ENCODE results near the gene ALX4. TPM values are rescaled to one million over a fixed set of nuclear protein-coding genes. Genes with fewer than 3 reads are reported as not detected.
A peak's percentile ranks its signal among the peaks of the same experiment; 100 is the strongest.

ALX4 gene
- total RNA-seq, 1 donor from 2014 or later = not detected

GRCh38 chr11:44329472-44330230 lies 19.7 kb upstream of the ALX4 start:
- Histone ChIP-seq H3K36me3 (no peaks in the 10 kb centered on the region), H3K27me3 (peaks cover 51% of the 10 kb centered on the region), H3K27ac (no peak overlapping the region), H3K4me1 (no peaks in the 10 kb centered on the region), H3K4me3 (no peak overlapping the region), H3K9me3 (no peaks in the 10 kb centered on the region)
- DNase-seq = peak; percentile 27
- TF ChIP-seq CTCF (IDR thresholded peaks at IDR 0.05) = no peak
- intact Hi-C loops (cut with DNase I) = no loop called here
- no peak for ATAC-seq

- ATAC-seq (no peak), DNase-seq (peak; percentile 21)
- Histone ChIP-seq H3K27ac (no peak overlapping the region), H3K4me3 (no peak overlapping the region), H3K27me3 (peaks cover 58% of the 10 kb centered on the region), H3K9me3 (no peaks in the 10 kb centered on the region), H3K4me1 (no peaks in the 10 kb centered on the region), H3K36me3 (no peaks in the 10 kb centered on the region)
- intact Hi-C loops (cut with DNase I) = no loop called here
- no peak for TF ChIP-seq CTCF (IDR thresholded peaks at IDR 0.05)
Measured at GRCh38 chr11:44328138-44328660, 18.3 kb upstream of the ALX4 start.

GRCh38 chr11:44327730-44328129 lies 17.8 kb upstream of the ALX4 start:
- ATAC-seq = no peak
- no peaks in the 10 kb centered on the region for H3K4me1 ChIP-seq
- intact Hi-C loops (cut with DNase I) = no loop called here
- no peaks in the 10 kb centered on the region for H3K36me3 ChIP-seq
- no peak overlapping the region for H3K4me3 ChIP-seq
- H3K9me3 ChIP-seq = no peaks in the 10 kb centered on the region
- H3K27ac ChIP-seq = no peak overlapping the region
- no peak for TF ChIP-seq CTCF (IDR thresholded peaks at IDR 0.05)
- DNase-seq = peak; percentile 18
- peaks cover 63% of the 10 kb centered on the region for H3K27me3 ChIP-seq

- Histone ChIP-seq H3K4me1 (no peaks in the 10 kb centered on the region), H3K36me3 (no peaks in the 10 kb centered on the region), H3K9me3 (no peaks in the 10 kb centered on the region), H3K4me3 (no peak overlapping the region), H3K27me3 (peaks cover 72% of the 10 kb centered on the region), H3K27ac (no peak overlapping the region)
- no peak for TF ChIP-seq CTCF (IDR thresholded peaks at IDR 0.05)
- ATAC-seq (peak; percentile 5), DNase-seq (peak; percentile 45)
- intact Hi-C loops (cut with DNase I) = no loop called here
Measured at GRCh38 chr11:44326615-44327475, 16.9 kb upstream of the ALX4 start.

- H3K27ac ChIP-seq = no peak overlapping the region
- intact Hi-C loops (cut with DNase I) = no loop called here
- no peaks in the 10 kb centered on the region for H3K4me1 ChIP-seq
- DNase-seq (no peak), ATAC-seq (no peak)
- no peak overlapping the region for H3K4me3 ChIP-seq
- H3K9me3 ChIP-seq = no peaks in the 10 kb centered on the region
- no peak for TF ChIP-seq CTCF (IDR thresholded peaks at IDR 0.05)
- peaks cover 83% of the 10 kb centered on the region for H3K27me3 ChIP-seq
- H3K36me3 ChIP-seq = no peaks in the 10 kb centered on the region
Measured at GRCh38 chr11:44325698-44326097, 15.8 kb upstream of the ALX4 start.
